Measurements from ENCODE around the gene CITED4.

The CITED4 gene

GRCh38 chr1:40844887-40845878, 17.0 kb downstream of the CITED4 start:
- Histone ChIP-seq H3K27me3 (ENCODE audit: control insufficient read depth, insufficient read depth, low read length, poor library complexity, severe bottlenecking) (no peaks in the 10 kb centered on the region), H3K36me3 (ENCODE audit: control insufficient read depth, insufficient read depth, low read length) (no peaks in the 10 kb centered on the region), H3K4me1 (ENCODE audit: control insufficient read depth, insufficient read depth, low read length) (no peaks in the 10 kb centered on the region), H3K9me3 (ENCODE audit: control insufficient read depth, low read length) (no peaks in the 10 kb centered on the region), H3K4me3 (ENCODE audit: insufficient read depth, low read depth, low read length) (no peak overlapping the region), H3K27ac (ENCODE audit: insufficient read depth, low read depth, low read length, poor library complexity, severe bottlenecking) (no peak overlapping the region)
- WGBS, 2 experiments = 90 to 91% methylated on average over 9 of the region's 9 CpGs

GRCh38 chr1:40844079-40844478, 18.1 kb downstream of the CITED4 start:
- no peak overlapping the region for H3K4me3 ChIP-seq (ENCODE audit: insufficient read depth, low read depth, low read length)
- peaks cover 2% of the 10 kb centered on the region for H3K4me1 ChIP-seq (ENCODE audit: control insufficient read depth, insufficient read depth, low read length)
- no peaks in the 10 kb centered on the region for H3K36me3 ChIP-seq (ENCODE audit: control insufficient read depth, insufficient read depth, low read length)
- no peaks in the 10 kb centered on the region for H3K27me3 ChIP-seq (ENCODE audit: control insufficient read depth, insufficient read depth, low read length, poor library complexity, severe bottlenecking)
- no peak overlapping the region for H3K27ac ChIP-seq (ENCODE audit: insufficient read depth, low read depth, low read length, poor library complexity, severe bottlenecking)
- WGBS, 2 experiments = 84 to 88% methylated on average over 4 to 5 of the region's 5 CpGs
- no peaks in the 10 kb centered on the region for H3K9me3 ChIP-seq (ENCODE audit: control insufficient read depth, low read length)

DNA sequence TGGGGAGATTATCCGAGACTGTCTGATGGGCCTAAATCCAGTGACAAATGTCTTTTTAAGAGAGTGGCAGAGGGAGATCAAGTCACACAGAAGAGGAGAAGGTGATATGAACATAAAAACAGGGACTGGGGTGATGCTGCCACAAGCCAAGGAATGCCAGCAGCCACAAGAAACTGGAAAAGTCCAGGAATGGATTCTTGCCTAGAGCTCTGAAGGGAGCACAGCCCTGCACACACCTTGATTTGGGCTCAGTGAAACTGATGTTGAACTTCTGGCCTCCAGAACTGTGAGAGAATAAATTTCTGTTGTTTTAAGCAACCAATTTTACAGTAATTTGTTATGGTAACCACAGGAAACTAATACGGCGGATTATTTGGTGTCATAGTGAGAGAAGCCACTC, 19.5 kb downstream of the CITED4 start:
- H3K27me3 ChIP-seq (ENCODE audit: control insufficient read depth, insufficient read depth, low read length, poor library complexity, severe bottlenecking) = no peaks in the 10 kb centered on the region
- WGBS, 2 experiments = 96 to 97% methylated on average over 3 of the region's 3 CpGs
- H3K4me1 ChIP-seq (ENCODE audit: control insufficient read depth, insufficient read depth, low read length) = peaks cover 2% of the 10 kb centered on the region
- no peak overlapping the region for H3K4me3 ChIP-seq (ENCODE audit: insufficient read depth, low read depth, low read length)
- no peak overlapping the region for H3K27ac ChIP-seq (ENCODE audit: insufficient read depth, low read depth, low read length, poor library complexity, severe bottlenecking)
- no peaks in the 10 kb centered on the region for H3K36me3 ChIP-seq (ENCODE audit: control insufficient read depth, insufficient read depth, low read length)
- H3K9me3 ChIP-seq (ENCODE audit: control insufficient read depth, low read length) = no peaks in the 10 kb centered on the region

GRCh38 chr1:40842207-40842606, 20.0 kb downstream of the CITED4 start:
- Histone ChIP-seq H3K4me3 (ENCODE audit: insufficient read depth, low read depth, low read length) (no peak overlapping the region), H3K27me3 (ENCODE audit: control insufficient read depth, insufficient read depth, low read length, poor library complexity, severe bottlenecking) (no peaks in the 10 kb centered on the region), H3K4me1 (ENCODE audit: control insufficient read depth, insufficient read depth, low read length) (peaks cover 2% of the 10 kb centered on the region), H3K36me3 (ENCODE audit: control insufficient read depth, insufficient read depth, low read length) (no peaks in the 10 kb centered on the region), H3K27ac (ENCODE audit: insufficient read depth, low read depth, low read length, poor library complexity, severe bottlenecking) (no peak overlapping the region), H3K9me3 (ENCODE audit: control insufficient read depth, low read length) (no peaks in the 10 kb centered on the region)
- 80 to 84% methylated on average over 4 of the region's 4 CpGs for WGBS, 2 experiments

- Histone ChIP-seq H3K4me3 (ENCODE audit: insufficient read depth, low read depth, low read length) (no peak overlapping the region), H3K27ac (ENCODE audit: insufficient read depth, low read depth, low read length, poor library complexity, severe bottlenecking) (no peak overlapping the region), H3K4me1 (ENCODE audit: control insufficient read depth, insufficient read depth, low read length) (peaks cover 2% of the 10 kb centered on the region), H3K9me3 (ENCODE audit: control insufficient read depth, low read length) (no peaks in the 10 kb centered on the region), H3K27me3 (ENCODE audit: control insufficient read depth, insufficient read depth, low read length, poor library complexity, severe bottlenecking) (no peaks in the 10 kb centered on the region), H3K36me3 (ENCODE audit: control insufficient read depth, insufficient read depth, low read length) (no peaks in the 10 kb centered on the region)
- WGBS, 2 experiments = 95 to 97% methylated on average over 6 to 7 of the region's 7 CpGs
Observed at GRCh38 chr1:40841602-40842001, 20.6 kb downstream of the CITED4 start.

- 85 to 88% methylated on average over 5 to 6 of the region's 6 CpGs for WGBS, 2 experiments
- no peaks in the 10 kb centered on the region for H3K9me3 ChIP-seq (ENCODE audit: control insufficient read depth, low read length)
- peaks cover 2% of the 10 kb centered on the region for H3K4me1 ChIP-seq (ENCODE audit: control insufficient read depth, insufficient read depth, low read length)
- no peaks in the 10 kb centered on the region for H3K27me3 ChIP-seq (ENCODE audit: control insufficient read depth, insufficient read depth, low read length, poor library complexity, severe bottlenecking)
- no peak overlapping the region for H3K27ac ChIP-seq (ENCODE audit: insufficient read depth, low read depth, low read length, poor library complexity, severe bottlenecking)
- H3K4me3 ChIP-seq (ENCODE audit: insufficient read depth, low read depth, low read length) = no peak overlapping the region
- H3K36me3 ChIP-seq (ENCODE audit: control insufficient read depth, insufficient read depth, low read length) = no peaks in the 10 kb centered on the region
Observed at GRCh38 chr1:40840526-40841323, 21.4 kb downstream of the CITED4 start.

DNA sequence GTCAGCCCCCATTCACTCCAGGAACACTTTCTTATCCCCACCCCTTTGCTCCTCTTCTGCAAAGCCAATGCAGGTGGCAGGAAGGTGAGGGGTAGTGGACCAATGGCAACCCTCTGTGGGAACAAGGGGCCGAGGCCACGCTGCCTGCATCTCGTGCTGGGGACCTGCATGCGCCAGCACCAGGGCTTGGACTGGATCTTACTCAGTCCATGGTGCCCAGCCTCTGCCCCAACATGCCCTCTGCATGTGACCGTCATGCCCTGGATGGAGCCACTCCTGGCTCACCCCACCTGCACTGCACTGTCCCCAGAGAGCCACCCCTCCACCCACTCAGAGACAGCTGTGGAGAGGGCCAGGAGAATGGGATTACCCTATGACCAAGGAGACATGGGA, 22.2 kb downstream of the CITED4 start:
- Histone ChIP-seq H3K27me3 (ENCODE audit: control insufficient read depth, insufficient read depth, low read length, poor library complexity, severe bottlenecking) (no peaks in the 10 kb centered on the region), H3K36me3 (ENCODE audit: control insufficient read depth, insufficient read depth, low read length) (no peaks in the 10 kb centered on the region), H3K27ac (ENCODE audit: insufficient read depth, low read depth, low read length, poor library complexity, severe bottlenecking) (no peak overlapping the region), H3K4me1 (ENCODE audit: control insufficient read depth, insufficient read depth, low read length) (peaks cover 4% of the 10 kb centered on the region), H3K4me3 (ENCODE audit: insufficient read depth, low read depth, low read length) (no peak overlapping the region), H3K9me3 (ENCODE audit: control insufficient read depth, low read length) (no peaks in the 10 kb centered on the region)
- 91 to 95% methylated on average over 5 of the region's 5 CpGs for WGBS, 2 experiments

GRCh38 chr1:40838980-40839942, 22.9 kb downstream of the CITED4 start:
- WGBS, 2 experiments = 88% methylated on average over 15 of the region's 15 CpGs
- H3K9me3 ChIP-seq (ENCODE audit: control insufficient read depth, low read length) = no peaks in the 10 kb centered on the region
- H3K36me3 ChIP-seq (ENCODE audit: control insufficient read depth, insufficient read depth, low read length) = no peaks in the 10 kb centered on the region
- H3K4me3 ChIP-seq (ENCODE audit: insufficient read depth, low read depth, low read length) = no peak overlapping the region
- H3K27me3 ChIP-seq (ENCODE audit: control insufficient read depth, insufficient read depth, low read length, poor library complexity, severe bottlenecking) = no peaks in the 10 kb centered on the region
- H3K4me1 ChIP-seq (ENCODE audit: control insufficient read depth, insufficient read depth, low read length) = peaks cover 8% of the 10 kb centered on the region
- no peak overlapping the region for H3K27ac ChIP-seq (ENCODE audit: insufficient read depth, low read depth, low read length, poor library complexity, severe bottlenecking)

DNA sequence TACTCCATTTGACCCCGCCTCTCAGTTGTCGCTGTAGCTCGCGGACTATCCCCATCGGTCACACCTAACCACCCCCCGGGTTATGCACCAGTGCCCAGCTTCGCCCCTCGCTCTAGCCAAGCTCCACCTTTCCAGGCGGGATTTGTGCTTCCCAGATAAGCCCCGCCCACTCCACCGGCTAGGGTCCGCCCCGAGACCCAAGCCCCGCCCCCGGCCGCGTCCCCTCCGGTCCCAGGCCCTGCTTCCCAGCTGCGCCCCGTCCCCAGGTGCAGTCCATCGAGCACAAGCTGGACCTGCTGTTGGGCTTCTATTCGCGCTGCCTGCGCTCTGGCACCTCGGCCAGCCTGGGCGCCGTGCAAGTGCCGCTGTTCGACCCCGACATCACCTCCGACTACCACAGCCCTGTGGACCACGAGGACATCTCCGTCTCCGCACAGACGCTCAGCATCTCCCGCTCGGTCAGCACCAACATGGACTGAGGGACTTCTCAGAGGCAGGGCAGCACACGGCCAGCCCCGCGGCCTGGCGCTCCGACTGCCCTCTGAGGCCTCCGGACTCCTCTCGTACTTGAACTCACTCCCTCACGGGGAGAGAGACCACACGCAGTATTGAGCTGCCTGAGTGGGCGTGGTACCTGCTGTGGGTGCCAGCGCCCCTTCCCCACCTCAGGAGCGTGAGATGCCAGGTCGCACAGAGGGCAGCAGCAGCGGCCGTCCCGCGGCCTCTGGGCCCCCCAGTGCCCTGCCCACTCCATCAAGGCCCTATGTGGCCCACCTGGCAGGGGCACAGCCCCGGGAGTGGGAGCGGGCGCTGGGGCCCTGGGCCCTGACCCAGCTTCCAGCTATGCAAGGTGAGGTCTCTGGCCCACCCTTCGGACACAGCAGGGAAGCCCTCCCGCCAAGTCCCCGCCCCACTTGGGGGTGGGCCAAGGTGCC, 23.9 kb downstream of the CITED4 start:
- Histone ChIP-seq H3K27ac (ENCODE audit: insufficient read depth, low read depth, low read length, poor library complexity, severe bottlenecking) (no peak overlapping the region), H3K4me1 (ENCODE audit: control insufficient read depth, insufficient read depth, low read length) (peaks cover 8% of the 10 kb centered on the region), H3K4me3 (ENCODE audit: insufficient read depth, low read depth, low read length) (no peak overlapping the region), H3K9me3 (ENCODE audit: control insufficient read depth, low read length) (no peaks in the 10 kb centered on the region), H3K27me3 (ENCODE audit: control insufficient read depth, insufficient read depth, low read length, poor library complexity, severe bottlenecking) (no peaks in the 10 kb centered on the region), H3K36me3 (ENCODE audit: control insufficient read depth, insufficient read depth, low read length) (no peaks in the 10 kb centered on the region)
- WGBS, 2 experiments = 95% methylated on average over 60 of the region's 60 CpGs

Data from ectodermal cell (in vitro differentiated cells).